ENCODE measurements around the gene ATXN1. TPM values are rescaled to one million over a fixed set of nuclear protein-coding genes. Genes with fewer than 3 reads are reported as not detected.

Gene ATXN1
- total RNA-seq, 4 donors from 2014 or later = 42.4 to 74.9 (median 52.1) TPM

DNA sequence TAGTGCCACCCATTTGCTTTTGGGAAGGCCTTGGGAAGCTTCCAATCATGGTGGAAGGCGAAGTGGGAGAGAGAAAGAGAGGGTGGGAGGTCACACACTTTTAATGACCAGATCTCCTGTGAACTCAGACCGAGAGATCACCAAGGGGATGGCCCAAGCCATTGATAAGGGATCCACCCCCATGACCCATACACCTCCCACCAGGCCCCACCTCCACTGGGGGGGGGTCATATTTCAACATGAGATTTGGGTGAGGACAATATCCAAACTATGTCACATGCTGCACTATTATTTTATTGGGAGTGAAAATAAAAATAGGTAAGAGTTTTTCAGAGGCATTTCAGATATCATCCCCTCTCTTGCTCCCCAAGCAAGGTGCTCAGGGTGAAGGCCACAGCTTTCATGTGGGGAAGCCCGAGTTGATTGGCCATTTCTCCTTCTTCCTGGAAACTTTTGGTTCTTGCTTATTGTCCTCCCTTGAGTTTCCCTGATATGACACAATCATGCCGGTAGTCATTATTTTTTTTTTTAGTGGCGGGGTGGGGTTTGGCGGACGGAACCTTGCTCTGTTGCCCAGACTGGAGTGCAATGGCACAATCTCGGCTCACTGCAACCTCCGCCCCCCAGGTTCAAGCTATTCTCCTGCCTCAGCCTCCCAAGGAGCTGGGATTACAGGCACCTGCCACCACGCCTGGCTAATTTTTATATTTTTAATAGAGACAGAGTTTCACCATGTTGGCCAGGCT is 507.7 kb downstream of the ATXN1 start:
- no peaks in the 10 kb centered on the region for H3K27me3 ChIP-seq
- peaks cover 9 to 13% (median 12%) of the 10 kb centered on the region in 4 donors for H3K4me1 ChIP-seq
- WGBS = 93% methylated on average over 10 of the region's 10 CpGs
- peaks cover 25 to 79% (median 38%) of the 10 kb centered on the region in 4 donors for H3K36me3 ChIP-seq
- no peak overlapping the region for H3K27ac ChIP-seq (replicated peaks in 1 of 4)
- TF ChIP-seq, protein P1, sequence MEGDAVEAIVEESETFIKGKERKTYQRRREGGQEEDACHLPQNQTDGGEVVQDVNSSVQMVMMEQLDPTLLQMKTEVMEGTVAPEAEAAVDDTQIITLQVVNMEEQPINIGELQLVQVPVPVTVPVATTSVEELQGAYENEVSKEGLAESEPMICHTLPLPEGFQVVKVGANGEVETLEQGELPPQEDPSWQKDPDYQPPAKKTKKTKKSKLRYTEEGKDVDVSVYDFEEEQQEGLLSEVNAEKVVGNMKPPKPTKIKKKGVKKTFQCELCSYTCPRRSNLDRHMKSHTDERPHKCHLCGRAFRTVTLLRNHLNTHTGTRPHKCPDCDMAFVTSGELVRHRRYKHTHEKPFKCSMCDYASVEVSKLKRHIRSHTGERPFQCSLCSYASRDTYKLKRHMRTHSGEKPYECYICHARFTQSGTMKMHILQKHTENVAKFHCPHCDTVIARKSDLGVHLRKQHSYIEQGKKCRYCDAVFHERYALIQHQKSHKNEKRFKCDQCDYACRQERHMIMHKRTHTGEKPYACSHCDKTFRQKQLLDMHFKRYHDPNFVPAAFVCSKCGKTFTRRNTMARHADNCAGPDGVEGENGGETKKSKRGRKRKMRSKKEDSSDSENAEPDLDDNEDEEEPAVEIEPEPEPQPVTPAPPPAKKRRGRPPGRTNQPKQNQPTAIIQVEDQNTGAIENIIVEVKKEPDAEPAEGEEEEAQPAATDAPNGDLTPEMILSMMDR (IDR thresholded peaks at IDR 0.05) = no peak
- no peak for TF ChIP-seq EP300 (IDR thresholded peaks at IDR 0.05)
- TF ChIP-seq POLR2AphosphoS5 (IDR thresholded peaks at IDR 0.05) = no peak
- TF ChIP-seq POLR2A (IDR thresholded peaks at IDR 0.05; ENCODE audit: low read depth) = no peak
- no peak overlapping the region for H3K4me3 ChIP-seq
- H3K9me3 ChIP-seq = no peaks in the 10 kb centered on the region
- DNase-seq (ENCODE audit: extremely low spot score) = no peak
- intact Hi-C loops (cut with DNase I) = no loop called here

DNA sequence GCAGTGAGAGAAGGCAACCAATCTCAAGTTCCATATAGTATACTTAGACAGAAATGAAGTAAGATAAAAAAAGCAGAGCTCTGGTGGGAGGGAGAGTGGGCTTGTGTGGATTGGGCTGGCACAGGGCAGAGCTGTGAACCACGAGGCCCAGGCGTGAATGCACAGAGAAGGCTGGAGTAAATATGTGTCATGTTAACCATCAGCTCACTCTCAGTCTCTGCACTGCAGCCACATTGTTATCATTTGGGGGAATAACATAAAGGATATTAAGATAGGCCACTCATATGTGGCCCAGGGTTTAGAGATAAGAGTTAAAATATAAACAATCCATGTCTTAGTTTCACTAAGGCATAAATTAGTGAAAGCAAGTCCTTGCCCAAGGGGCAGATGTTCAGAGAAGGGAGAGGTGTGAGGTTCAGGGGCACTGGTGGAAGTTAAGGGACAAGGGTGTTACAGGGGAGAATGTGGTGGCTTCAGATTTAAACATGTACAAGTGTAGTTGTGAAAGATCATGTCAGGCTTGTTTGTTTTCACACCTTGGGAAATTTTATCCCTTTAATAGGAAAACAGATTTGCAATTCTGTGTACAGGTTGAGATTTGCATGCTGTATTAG is 508.5 kb downstream of the ATXN1 start:
- H3K4me3 ChIP-seq = no peak overlapping the region
- no peak for DNase-seq (ENCODE audit: extremely low spot score)
- H3K4me1 ChIP-seq = peaks cover under 1 to 8% (median 4%) of the 10 kb centered on the region in 4 donors
- TF ChIP-seq POLR2A (IDR thresholded peaks at IDR 0.05; ENCODE audit: low read depth) = no peak
- no peak for TF ChIP-seq EP300 (IDR thresholded peaks at IDR 0.05)
- no peak for TF ChIP-seq POLR2AphosphoS5 (IDR thresholded peaks at IDR 0.05)
- TF ChIP-seq, protein P1 (IDR thresholded peaks at IDR 0.05) = no peak
- 78% methylated on average over 2 of the region's 2 CpGs for WGBS
- no peaks in the 10 kb centered on the region for H3K27me3 ChIP-seq
- intact Hi-C loops (cut with DNase I) = no loop called here
- no peaks in the 10 kb centered on the region for H3K9me3 ChIP-seq
- H3K36me3 ChIP-seq = peaks cover 29 to 81% (median 41%) of the 10 kb centered on the region in 4 donors
- H3K27ac ChIP-seq (replicated peaks in 1 of 4) = no peak overlapping the region

DNA sequence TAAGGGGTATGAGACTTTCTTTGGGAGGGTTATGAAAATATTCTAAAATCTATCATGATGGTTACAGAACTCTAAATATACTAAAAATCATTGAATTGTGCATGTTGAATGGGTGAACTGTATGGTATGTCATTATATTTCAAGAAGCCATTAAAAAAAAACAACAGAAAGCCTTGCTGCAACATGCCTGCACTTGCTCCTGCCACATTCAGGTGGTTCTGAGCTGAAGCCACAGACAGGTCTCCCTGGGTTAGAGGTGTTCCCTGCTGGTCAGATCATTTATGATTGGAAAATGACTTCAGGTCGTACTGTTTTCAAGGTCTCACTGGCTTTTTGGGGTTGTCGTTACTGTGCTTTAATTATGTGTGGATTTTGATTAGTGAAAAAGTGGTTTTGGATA is 509.6 kb downstream of the ATXN1 start:
- no peak for DNase-seq (ENCODE audit: extremely low spot score)
- WGBS = 92% methylated on average over 2 of the region's 2 CpGs
- Histone ChIP-seq H3K4me3 (no peak overlapping the region), H3K27me3 (no peaks in the 10 kb centered on the region), H3K36me3 (peaks cover 39 to 88% (median 51%) of the 10 kb centered on the region in 4 donors), H3K4me1 (peaks cover 0 to 7% (median 0%) of the 10 kb centered on the region in 4 donors), H3K27ac (replicated peaks in 1 of 4) (no peak overlapping the region), H3K9me3 (no peaks in the 10 kb centered on the region)
- TF ChIP-seq POLR2AphosphoS5 (IDR thresholded peaks at IDR 0.05) (no peak), EP300 (IDR thresholded peaks at IDR 0.05) (no peak), POLR2A (IDR thresholded peaks at IDR 0.05; ENCODE audit: low read depth) (no peak)
- TF ChIP-seq, protein P1 (IDR thresholded peaks at IDR 0.05) = no peak
- intact Hi-C loops (cut with DNase I) = no loop called here

DNA sequence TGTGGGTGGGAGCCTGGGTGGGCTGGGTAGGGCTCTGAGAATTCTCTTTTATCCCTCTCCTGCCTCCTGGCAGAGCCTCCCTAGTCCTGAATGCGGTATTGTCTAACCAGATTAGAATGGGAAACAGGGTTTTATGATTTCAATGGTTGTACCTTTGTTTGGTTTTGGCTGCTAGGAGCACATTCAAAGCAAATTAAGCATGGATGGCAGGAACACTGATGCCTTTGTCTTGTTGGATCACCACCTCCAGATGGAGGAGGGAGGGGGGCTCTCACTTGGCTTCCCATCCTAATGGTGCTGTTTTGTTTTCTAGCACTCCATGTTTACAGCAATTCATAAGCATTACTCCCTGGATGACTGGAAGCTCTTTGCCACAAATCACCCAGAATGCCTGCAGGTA is 511.3 kb downstream of the ATXN1 start:
- H3K9me3 ChIP-seq = no peaks in the 10 kb centered on the region
- H3K4me3 ChIP-seq = no peak overlapping the region
- TF ChIP-seq EP300 (IDR thresholded peaks at IDR 0.05) (no peak), POLR2AphosphoS5 (IDR thresholded peaks at IDR 0.05) (no peak), POLR2A (IDR thresholded peaks at IDR 0.05; ENCODE audit: low read depth) (no peak)
- TF ChIP-seq, protein P1 (IDR thresholded peaks at IDR 0.05) = no peak
- peaks cover 34 to 82% (median 44%) of the 10 kb centered on the region in 4 donors for H3K36me3 ChIP-seq
- H3K27me3 ChIP-seq = no peaks in the 10 kb centered on the region
- 91% methylated on average over 1 of the region's 1 CpG for WGBS
- DNase-seq (ENCODE audit: extremely low spot score) = no peak
- no peak overlapping the region for H3K27ac ChIP-seq (replicated peaks in 1 of 4)
- intact Hi-C loops (cut with DNase I) = no loop called here
- H3K4me1 ChIP-seq = peaks cover 7 to 22% (median 8%) of the 10 kb centered on the region in 4 donors
